Right atrium auricular region (tissue), 2 donors: ENCODE results near the gene ATAD3A. TPM values are rescaled to one million over a fixed set of nuclear protein-coding genes. Genes with fewer than 3 reads are reported as not detected.
"Not testable (repeated sequence)": the region's sequence is repeated elsewhere in the genome, so short reads cannot be mapped to it uniquely, and the experiment has no call there.

Experiments
- DNase-seq: peaks from one replicate; pipeline ENCODE4 v3.0.0-alpha.2; 2019; ENCODE audit warnings: low spot score
- H3K27ac ChIP-seq, 2 donors: fragments of 200-600 bp; sonication (generic); 1 replicate in 1 of 2; 2 replicates in 1 of 2; pipeline ENCODE4 v1.5.1; 2016 to 2019
- H3K27me3 ChIP-seq, 2 donors: fragments of 200-600 bp; sonication (generic); one replicate each; pipeline versions ENCODE4 v1.5.1 to v1.6.0; 2017 to 2019
- H3K36me3 ChIP-seq: fragments of 200-600 bp; sonication (generic); one replicate; pipeline ENCODE4 v1.5.1; 2016
- H3K4me1 ChIP-seq, 2 donors: fragments of 200-600 bp; sonication (generic); one replicate each; pipeline versions ENCODE4 v1.5.1 to v1.6.0; 2017 to 2019
- H3K4me3 ChIP-seq, 2 donors: fragments of 200-600 bp; sonication (generic); 1 replicate in 1 of 2; 2 replicates in 1 of 2; pipeline ENCODE4 v1.5.1; 2017 to 2019; ENCODE audit warnings: mild to moderate bottlenecking in 1 of 2, moderate library complexity in 1 of 2
- H3K9me3 ChIP-seq, 2 donors: fragments of 200-600 bp; sonication (generic); one replicate each; pipeline ENCODE4 v1.5.1; 2019
- total RNA-seq, 2 donors: library from RNA; depleted of rRNA; stranded (reverse); fragments of >200 nt; gene quantifications; one replicate each; pipeline ENCODE4 v1.1.0, GENCODE V29; 2016
- TF ChIP-seq, protein P1 (sequence below), 2 donors: fragments of 200-600 bp; sonication (generic); IDR thresholded peaks; one replicate each; pipeline ENCODE4 v1.5.1; 2019; ENCODE audit warnings: antibody characterized with exemption in 2 of 2

The ATAD3A gene
- total RNA-seq, 2 donors from 2014 or later: 15.6 to 18.6 TPM

DNA sequence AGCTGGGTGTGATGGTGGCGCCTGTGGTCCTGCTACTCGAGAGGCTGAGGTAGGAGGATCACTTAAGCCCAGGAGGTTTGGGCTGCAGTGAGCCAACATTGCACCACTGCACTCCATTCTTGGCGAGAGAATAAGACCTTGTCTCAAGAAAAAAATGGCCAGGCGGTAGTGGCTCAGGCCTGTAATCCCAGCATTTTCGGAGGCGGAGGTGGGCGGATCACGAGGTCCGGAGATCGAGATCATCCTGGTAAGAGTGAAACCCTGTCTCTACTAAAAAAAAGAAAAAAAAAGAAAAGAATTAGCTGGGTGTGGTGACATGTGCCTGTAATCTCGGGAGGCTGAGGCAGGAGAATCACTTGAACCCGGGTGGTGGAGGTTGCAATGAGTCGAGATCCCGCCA lies 29.1 kb upstream of the ATAD3A start:
- Histone ChIP-seq H3K9me3 (no peaks in the 10 kb centered on the region), H3K4me3 (no peak overlapping the region), H3K27ac (no peak overlapping the region), H3K36me3 (peaks cover 68% of the 10 kb centered on the region), H3K4me1 (no peaks in the 10 kb centered on the region), H3K27me3 (no peaks in the 10 kb centered on the region)
- TF ChIP-seq, protein P1, sequence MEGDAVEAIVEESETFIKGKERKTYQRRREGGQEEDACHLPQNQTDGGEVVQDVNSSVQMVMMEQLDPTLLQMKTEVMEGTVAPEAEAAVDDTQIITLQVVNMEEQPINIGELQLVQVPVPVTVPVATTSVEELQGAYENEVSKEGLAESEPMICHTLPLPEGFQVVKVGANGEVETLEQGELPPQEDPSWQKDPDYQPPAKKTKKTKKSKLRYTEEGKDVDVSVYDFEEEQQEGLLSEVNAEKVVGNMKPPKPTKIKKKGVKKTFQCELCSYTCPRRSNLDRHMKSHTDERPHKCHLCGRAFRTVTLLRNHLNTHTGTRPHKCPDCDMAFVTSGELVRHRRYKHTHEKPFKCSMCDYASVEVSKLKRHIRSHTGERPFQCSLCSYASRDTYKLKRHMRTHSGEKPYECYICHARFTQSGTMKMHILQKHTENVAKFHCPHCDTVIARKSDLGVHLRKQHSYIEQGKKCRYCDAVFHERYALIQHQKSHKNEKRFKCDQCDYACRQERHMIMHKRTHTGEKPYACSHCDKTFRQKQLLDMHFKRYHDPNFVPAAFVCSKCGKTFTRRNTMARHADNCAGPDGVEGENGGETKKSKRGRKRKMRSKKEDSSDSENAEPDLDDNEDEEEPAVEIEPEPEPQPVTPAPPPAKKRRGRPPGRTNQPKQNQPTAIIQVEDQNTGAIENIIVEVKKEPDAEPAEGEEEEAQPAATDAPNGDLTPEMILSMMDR (IDR thresholded peaks at IDR 0.05): no peak
- DNase-seq: no peak

- TF ChIP-seq, protein P1 (IDR thresholded peaks at IDR 0.05): no peak
- Histone ChIP-seq H3K27me3 (no peaks in the 10 kb centered on the region), H3K4me1 (no peaks in the 10 kb centered on the region), H3K27ac (no peak overlapping the region), H3K4me3 (no peak overlapping the region), H3K9me3 (no peaks in the 10 kb centered on the region), H3K36me3 (peaks cover 69% of the 10 kb centered on the region)
- DNase-seq: no peak
Measured at GRCh38 chr1:1483714-1484113, 28.2 kb upstream of the ATAD3A start.

DNA sequence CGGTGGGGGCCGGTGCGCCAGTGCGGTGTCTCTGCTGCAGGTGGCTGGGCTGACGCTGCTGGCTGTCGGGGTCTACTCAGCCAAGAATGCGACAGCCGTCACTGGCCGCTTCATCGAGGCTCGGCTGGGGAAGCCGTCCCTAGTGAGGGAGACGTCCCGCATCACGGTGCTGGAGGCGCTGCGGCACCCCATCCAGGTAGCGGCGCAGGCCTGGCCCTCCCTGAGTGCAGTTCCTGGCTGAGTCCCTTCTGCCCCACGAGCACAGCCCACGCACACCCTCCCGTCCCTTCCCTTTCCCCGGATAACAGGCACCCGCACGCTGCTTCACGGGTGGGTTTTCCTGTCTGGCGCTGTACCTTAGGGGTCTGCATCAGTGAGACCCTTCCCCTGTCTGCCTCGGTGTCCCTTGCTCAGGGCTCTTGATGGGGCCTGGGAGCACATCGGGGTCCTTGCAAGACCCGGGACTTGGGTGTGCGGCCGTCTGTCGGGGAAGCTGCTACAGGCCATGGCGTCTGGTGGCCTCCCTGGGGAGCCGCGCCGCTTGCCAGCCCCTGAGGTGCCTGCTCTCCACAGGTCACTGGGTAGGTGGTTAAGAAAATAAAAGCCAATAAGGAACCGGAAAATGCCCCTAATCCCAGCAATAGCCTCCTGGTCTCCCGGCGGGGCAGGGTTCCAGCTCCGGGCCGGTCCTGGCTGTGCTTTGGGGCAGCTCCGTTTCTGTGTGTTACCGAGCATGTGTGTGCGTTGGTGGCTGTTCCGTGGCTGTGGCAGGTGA lies 26.8 kb upstream of the ATAD3A start:
- peaks cover 71% of the 10 kb centered on the region for H3K36me3 ChIP-seq
- H3K27me3 ChIP-seq, H3K9me3 ChIP-seq, DNase-seq, H3K27ac ChIP-seq, H3K4me1 ChIP-seq, H3K4me3 ChIP-seq: not testable (repeated sequence)

GRCh38 chr1:1485755-1486317 lies 26.1 kb upstream of the ATAD3A start:
- H3K9me3 ChIP-seq, DNase-seq: not testable (repeated sequence)

DNA sequence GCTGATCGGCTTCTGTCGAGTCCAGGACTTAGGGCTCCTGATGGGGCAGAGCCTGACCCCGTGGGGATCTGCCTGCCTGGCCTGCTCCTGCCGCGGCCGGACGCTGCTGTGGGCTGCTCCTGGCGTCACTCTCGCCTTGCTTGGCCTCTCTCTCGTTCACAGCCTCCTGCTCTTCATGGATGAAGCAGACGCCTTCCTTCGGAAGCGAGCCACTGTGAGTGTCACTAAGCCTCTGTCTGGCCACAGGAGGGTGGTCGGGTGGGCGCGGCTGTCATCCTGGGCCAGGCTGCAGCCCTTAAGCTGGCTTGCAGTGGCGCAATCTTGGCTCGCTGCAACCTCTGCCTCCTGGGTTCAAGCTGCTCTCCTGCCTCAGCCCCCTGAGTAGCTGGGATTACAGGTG lies 24.3 kb upstream of the ATAD3A start:
- DNase-seq: no peak
- H3K36me3 ChIP-seq: peaks cover 76% of the 10 kb centered on the region

More at GRCh38 chr1:1485755-1486317, 26.1 kb upstream of the ATAD3A start:
- not testable (repeated sequence) for H3K4me1 ChIP-seq, H3K27ac ChIP-seq, H3K27me3 ChIP-seq, H3K4me3 ChIP-seq
- H3K36me3 ChIP-seq: peaks cover 71% of the 10 kb centered on the region

DNA sequence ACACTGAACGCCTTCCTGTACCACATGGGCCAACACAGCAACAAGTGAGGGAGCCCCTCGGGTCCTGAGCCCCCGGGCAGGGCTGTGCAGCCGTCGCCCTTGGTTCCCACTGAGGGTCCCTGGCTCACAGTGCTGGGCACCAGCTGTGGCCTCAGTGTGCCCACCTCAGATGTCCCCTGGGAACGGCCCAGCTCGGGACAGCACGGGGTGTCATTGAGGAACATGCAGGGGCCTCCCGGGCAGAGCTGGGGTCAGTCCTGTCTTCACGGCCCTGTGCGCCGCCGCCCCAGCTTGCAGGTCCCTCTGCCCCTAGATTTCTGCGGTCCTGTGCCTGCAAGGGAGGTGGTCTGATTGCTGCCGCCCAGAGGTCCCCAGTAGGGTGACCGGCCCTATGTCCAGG lies 22.7 kb upstream of the ATAD3A start:
- Histone ChIP-seq H3K9me3 (peaks cover 0 to 13% of the 10 kb centered on the region in 2 donors), H3K27me3 (no peaks in the 10 kb centered on the region), H3K27ac (no peak overlapping the region), H3K4me3 (no peak overlapping the region), H3K4me1 (no peaks in the 10 kb centered on the region), H3K36me3 (peaks cover 70% of the 10 kb centered on the region)
- no peak for DNase-seq
- TF ChIP-seq, protein P1 (IDR thresholded peaks at IDR 0.05): no peak

More for the DNA sequence above, 24.3 kb upstream of the ATAD3A start:
- no peaks in the 10 kb centered on the region for H3K4me1 ChIP-seq
- no peak overlapping the region for H3K4me3 ChIP-seq
- H3K27me3 ChIP-seq: no peaks in the 10 kb centered on the region
- H3K9me3 ChIP-seq: peaks cover 0 to 5% of the 10 kb centered on the region in 2 donors
- TF ChIP-seq, protein P1 (IDR thresholded peaks at IDR 0.05): no peak
- H3K27ac ChIP-seq: no peak overlapping the region
